ENCODE results near the gene LRRK1.

Gene LRRK1, protein sequence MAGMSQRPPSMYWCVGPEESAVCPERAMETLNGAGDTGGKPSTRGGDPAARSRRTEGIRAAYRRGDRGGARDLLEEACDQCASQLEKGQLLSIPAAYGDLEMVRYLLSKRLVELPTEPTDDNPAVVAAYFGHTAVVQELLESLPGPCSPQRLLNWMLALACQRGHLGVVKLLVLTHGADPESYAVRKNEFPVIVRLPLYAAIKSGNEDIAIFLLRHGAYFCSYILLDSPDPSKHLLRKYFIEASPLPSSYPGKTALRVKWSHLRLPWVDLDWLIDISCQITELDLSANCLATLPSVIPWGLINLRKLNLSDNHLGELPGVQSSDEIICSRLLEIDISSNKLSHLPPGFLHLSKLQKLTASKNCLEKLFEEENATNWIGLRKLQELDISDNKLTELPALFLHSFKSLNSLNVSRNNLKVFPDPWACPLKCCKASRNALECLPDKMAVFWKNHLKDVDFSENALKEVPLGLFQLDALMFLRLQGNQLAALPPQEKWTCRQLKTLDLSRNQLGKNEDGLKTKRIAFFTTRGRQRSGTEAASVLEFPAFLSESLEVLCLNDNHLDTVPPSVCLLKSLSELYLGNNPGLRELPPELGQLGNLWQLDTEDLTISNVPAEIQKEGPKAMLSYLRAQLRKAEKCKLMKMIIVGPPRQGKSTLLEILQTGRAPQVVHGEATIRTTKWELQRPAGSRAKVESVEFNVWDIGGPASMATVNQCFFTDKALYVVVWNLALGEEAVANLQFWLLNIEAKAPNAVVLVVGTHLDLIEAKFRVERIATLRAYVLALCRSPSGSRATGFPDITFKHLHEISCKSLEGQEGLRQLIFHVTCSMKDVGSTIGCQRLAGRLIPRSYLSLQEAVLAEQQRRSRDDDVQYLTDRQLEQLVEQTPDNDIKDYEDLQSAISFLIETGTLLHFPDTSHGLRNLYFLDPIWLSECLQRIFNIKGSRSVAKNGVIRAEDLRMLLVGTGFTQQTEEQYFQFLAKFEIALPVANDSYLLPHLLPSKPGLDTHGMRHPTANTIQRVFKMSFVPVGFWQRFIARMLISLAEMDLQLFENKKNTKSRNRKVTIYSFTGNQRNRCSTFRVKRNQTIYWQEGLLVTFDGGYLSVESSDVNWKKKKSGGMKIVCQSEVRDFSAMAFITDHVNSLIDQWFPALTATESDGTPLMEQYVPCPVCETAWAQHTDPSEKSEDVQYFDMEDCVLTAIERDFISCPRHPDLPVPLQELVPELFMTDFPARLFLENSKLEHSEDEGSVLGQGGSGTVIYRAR (N-terminal part only)

DNA sequence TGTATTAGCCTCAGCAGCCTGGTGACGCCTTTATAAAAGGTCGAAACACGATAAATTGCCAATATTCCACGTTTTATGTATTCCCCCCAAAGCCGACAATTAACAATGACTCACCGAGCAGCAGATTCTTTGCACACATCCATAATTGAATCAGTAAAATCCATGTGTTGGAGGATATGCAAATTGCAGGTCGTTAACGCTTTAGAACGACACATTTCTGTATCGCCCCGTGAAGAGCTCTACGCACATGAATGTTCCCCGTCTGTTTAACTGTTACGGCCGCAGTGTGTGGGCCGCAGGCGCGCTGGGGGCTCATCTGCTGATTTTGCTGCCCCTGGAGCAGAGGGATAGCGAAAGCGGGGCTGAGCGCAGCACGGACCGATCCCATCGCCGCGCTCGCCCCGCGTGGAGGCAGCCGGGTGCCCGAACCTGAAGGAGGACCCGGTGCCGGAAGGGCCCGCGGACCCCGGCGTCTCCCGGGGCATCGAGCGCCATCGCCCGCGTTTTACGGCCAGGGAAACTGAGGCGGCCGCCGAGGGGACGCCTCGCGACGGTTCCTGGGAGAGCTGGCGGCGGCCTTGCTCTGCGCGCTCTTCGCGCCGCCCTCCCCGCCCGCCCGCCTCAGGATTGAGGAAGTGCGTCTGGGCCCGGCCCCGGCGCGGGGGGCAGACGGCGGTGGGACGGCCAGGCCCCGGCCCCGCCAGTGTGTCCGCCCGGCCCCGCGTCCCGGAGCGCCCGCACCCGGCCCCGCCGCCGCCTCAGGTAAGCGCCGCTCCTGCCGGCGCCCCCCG, at the start of gene LRRK1:
LRRK1 (plus strand) TSS at position 668 of the 791 bp plus-strand sequence. CDS start 5,276 bp downstream, outside the sequence.
- H3K4me3 ChIP-seq, result peak within 1 kb of the TSS; percentile 70 to 89 (median 77)
- peak within 1 kb of the TSS; percentile 31 to 95 (median 88) for H3K27ac ChIP-seq

DNA sequence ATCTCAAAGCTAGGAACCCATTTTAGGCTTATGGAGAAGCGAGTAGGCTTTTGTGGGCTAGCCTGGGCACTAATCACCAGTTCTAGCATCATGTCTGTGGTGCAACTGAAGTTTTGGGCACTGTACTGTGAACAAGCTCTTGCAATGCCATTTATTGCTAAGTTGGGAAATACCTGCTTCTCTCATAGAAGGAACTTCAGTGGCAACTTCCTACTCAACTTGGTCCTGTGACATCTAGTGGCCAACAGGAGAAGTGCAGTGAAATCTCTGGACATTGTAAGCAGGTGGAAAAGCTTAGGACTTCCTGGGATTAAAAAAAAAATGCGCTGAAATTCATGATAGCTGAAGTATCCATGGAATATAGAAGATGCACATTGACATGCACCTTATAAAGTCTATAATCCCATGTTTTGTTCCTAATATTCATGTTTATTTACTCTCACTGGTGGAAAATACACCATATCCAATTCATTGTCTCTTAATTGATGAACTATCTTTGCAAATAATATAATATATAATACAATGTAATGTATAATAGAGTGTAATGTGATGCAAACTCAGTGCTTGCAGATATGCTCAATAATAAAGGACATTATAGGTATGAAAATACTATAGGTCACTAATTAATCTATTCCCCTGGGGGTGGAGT, 46.0 kb upstream of the LRRK1 start:
- Histone ChIP-seq H3K27ac (no peak overlapping the region), H3K4me3 (no peak overlapping the region)

DNA sequence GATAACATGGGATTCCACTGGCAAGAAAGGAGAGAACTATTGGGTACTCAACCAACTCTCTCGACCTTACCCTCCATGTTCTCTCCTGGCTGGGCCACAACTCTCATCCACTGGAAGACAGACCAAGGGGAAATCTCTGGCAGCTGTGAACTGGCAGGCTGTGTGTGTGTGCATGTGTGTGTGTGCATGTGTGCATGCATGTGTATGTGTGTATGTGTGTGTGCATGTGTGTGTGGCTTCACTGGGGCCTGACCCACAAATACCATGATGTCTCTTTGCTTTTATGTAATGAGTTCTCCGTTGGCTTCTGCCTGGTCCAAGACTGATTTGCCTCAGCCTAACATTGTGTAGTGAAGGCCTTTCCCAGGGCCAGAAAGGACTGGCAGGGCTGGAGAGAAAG, 43.7 kb upstream of the LRRK1 start:
- H3K4me3 ChIP-seq, result no peak overlapping the region
- H3K27ac ChIP-seq, result no peak overlapping the region

DNA sequence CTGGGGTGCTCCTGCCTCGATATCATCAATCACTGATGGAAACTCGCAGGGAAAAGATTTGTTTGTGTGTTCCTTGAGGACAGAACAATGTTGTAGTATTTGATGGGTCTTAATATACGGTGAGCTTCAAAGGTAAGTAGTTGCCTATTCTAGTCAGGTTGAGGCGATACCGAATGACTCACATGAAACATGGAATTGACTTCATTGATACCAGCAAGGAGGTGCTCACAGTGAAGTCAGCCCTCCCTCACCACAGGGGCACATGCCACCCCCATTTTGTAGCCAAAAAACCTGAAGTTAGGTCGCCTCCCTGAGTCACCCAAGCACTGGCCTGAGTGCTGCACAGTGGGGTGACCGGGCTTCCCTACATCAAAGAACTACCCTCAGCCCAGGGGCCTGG, 43.2 kb upstream of the LRRK1 start:
- Histone ChIP-seq H3K27ac (no peak overlapping the region), H3K4me3 (no peak overlapping the region)

DNA sequence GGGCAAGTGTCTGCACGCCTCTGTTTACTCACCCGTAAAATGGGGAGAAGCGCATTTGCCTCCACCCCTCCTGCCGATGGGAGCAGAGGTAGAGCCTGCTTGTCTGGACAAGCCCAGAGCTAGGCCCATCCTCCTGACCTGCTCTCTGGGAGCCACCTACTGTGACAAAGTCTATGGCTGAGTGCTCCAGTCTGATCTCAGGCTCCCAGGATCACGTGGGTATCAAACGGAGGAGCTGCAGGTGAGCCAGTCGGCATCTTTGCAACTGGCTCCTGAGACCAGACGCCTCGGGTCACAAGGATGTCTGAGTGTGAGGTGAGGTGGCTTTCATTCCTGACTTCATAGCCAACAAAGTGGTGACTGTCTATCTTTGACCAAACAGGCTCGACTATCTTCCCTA, 41.6 kb upstream of the LRRK1 start:
- no peak overlapping the region for H3K27ac ChIP-seq
- H3K4me3 ChIP-seq, result no peak overlapping the region

DNA sequence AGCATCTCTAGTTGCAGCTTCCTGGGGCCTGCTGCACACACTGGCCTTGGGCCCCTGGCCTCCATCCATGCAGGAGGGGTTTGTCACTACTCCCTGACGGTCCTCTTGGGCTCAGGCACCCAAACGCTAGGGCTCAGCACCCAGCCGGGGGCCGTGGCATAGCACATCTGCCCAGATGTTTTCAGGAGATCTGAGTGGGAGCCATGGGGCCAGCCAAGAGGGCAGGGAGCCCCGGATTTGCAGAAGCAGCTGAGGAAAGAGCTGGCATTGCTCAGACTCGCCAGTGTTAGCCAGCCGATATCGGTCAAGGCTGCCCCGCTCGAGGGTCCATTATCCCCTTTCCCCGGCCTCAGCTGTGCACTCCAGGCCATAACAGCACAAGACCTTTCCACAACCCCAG, 41.0 kb upstream of the LRRK1 start:
- no peak overlapping the region for H3K27ac ChIP-seq
- no peak overlapping the region for H3K4me3 ChIP-seq

DNA sequence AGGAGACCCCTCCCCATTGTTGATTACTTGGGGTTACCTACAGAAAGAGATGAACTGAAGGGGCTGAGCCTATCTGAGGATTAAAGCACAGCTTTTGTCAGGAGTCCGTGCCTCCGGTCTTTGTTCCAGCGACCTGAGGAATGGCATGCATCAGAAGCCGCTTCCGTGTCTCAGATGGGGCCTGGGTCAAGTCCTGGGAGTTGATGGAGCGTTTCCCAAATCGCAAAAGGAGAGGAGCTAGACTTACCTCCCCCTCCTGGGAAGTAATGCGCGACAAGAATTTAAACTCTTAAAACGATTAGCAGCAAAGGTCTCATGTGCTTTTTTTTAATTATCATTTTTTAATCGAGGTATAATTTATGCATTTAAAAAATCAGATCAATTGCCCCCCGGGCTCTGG, 40.5 kb upstream of the LRRK1 start:
- H3K4me3 ChIP-seq, result peak overlapping the region; percentile 27 to 51 (median 42)
- H3K27ac ChIP-seq, result no peak overlapping the region

DNA sequence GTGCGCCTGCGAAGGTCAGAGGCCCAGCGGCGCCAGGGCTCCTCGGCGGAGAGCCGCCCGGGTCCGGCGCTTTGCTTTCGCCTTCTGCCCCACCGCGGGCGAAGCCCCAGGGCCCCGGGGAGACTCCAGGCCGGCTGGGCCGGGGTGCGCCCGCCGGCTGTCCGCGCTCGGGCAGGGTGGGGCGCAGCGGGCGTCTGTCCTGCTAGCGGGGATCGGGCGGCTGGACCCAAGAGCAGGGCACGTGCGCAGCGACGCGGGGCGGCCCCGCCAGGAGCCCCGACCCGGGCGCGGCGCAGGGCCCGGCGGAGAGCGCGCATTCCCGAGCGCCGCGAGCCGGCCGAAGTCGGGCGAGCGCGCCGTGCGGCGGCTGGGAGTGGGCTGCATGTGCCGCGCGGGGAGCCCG, 40.1 kb upstream of the LRRK1 start:
- no peak overlapping the region for H3K27ac ChIP-seq
- peak overlapping the region; percentile 27 to 51 (median 42) for H3K4me3 ChIP-seq

DNA sequence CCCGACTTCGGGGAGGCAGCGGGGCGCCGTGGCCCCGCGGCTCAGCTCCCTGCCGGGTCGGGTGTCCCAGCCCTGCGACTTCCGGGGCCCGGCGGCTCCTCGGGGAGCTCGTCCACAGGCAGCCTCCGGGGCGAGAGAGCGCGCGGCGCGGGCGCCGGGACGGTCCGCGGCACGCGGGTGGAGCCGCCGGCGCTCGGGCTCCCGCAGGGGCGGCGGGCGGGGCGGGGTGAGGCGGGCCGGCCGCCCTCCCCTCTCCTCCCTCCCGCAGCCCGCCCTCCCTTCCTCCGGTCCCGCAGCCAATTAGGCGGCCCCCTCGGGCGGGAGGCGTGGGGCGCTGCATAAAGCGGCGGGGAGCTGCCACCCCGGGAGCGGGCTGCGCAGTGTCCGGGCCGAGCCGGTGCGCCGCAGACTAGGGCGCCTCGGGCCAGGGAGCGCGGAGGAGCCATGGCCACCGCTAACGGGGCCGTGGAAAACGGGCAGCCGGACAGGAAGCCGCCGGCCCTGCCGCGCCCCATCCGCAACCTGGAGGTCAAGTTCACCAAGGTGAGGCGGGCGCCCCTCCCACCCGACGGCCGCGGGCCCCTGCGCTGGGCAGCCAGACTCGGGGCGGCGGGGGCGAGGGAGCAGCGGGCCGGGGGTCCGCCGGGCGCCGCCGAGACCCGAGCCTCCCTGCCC, 39.6 kb upstream of the LRRK1 start, which contains the start of gene ALDH1A3:
ALDH1A3 (plus strand) TSS at position 368 of the 675 bp plus-strand sequence; CDS start at position 445, 77 bp downstream.
- peak within 1 kb of the TSS; percentile 27 to 51 (median 42) for H3K4me3 ChIP-seq
- peak within 1 kb of the TSS in 1 of 21 experiments; percentile 3 for H3K27ac ChIP-seq

DNA sequence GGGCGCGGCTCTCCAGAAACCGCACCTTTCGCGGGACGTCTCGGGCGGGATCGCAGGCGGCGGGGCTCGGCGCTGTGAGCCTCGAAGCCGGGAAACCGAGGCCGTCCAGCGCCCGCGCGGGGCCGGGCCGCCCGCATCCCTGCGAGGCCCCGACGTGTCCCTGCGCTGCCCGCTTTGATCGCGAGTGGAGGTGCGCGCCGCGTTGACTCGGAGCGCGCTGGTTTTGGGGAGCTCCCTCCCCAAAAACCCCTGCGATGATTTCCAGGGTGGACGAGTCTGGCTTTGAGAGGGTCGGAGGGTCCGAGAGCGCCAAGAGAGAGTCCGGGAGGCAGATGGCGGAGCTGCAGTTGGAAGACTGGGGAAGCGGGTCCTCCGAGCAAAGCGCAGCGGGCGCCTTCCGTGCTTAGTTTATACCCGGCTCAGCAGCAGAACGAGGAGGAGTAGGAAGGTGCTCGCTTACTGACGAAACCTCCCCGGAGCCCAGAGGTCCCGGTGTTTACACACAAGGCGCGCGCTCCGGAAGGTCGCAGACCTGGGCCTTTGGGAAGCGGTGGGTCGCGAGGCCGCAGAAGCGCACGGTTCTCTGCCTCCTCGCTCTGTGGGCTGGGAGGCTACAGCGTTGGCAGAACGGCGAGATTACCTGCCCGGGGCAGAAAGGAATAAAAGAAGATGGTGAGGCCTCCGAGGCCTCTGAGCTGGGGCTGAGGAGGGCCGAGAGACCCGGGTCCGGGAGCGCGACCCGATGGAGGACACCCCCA, 38.8 kb upstream of the LRRK1 start:
- peak overlapping the region; percentile 27 to 51 (median 42) for H3K4me3 ChIP-seq
- peak overlapping the region in 1 of 21 experiments; percentile 3 for H3K27ac ChIP-seq

DNA sequence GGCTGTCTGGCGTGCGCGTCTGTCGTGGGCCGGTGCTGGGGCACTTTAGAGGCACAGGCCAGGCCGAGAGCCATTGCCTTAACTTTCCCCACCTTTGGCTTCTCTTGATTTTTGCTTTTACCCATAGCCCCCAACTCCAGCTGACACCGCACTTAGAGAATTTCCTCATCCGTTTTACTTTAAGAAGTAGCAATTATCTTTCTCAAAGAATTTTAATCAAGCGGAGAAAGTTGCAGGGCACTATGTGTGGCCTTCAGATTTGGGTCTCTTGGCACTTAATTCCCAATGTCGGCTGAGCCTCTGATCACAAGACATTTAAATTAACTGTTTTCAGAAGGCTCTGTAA, 38.3 kb upstream of the LRRK1 start:
- peak overlapping the region in 3 of 7 experiments; percentile 5 to 42 (median 38) for H3K4me3 ChIP-seq
- no peak overlapping the region for H3K27ac ChIP-seq

DNA sequence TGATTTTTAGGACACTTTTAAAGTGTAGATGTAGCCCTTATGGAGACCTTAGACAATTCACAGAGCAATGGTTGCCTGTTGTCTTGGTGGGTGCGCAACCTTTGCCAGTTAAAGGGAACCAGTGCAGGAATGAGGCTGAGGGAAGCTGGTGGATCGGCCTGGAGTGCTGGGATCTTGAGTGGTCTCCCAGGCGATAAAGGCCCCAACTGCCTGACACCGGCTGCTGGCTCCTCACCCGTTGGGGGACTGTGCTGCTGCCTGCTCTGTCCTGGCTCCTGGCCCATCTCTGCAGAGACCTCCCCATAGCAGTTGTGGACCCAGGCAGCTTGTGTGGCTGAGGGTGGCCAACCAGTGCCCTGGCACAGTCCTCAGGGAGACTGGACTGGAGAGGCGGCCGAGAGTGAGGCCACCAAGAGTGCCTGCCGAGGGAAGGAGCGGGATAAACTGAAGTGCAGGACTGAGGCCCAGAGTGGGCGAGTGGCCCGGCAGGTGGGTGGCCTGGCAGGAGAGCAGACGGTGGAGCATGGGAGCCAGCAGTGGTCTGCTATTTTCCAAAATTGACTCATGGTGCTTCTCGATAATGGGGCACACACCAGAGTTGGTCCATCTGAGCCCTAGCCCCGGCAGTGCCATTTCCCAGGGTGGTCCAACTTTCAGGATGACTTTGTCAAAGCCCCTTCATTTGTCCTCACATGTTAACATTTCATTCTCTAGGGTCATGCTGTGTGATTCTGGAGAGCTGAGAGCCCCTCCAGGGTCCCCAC, 37.4 kb upstream of the LRRK1 start:
- Histone ChIP-seq H3K27ac (no peak overlapping the region), H3K4me3 (peak overlapping the region in 1 of 7 experiments; percentile 0)

DNA sequence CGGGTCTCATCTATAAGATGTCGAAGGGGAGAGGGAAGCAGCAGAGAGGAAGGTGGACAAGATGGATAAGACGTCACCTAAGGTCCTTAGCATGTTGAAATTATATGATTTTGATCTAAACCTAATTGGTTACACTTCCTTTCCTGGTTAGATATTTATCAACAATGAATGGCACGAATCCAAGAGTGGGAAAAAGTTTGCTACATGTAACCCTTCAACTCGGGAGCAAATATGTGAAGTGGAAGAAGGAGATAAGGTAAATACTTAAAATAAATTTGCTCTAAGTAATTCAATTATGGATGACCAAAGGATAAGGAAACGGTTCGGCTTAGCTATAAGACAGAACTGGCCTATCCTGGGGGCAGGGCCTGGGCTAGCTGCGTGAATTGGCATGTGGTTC, 34.0 kb upstream of the LRRK1 start:
- H3K4me3 ChIP-seq, result no peak overlapping the region
- H3K27ac ChIP-seq, result no peak overlapping the region

DNA sequence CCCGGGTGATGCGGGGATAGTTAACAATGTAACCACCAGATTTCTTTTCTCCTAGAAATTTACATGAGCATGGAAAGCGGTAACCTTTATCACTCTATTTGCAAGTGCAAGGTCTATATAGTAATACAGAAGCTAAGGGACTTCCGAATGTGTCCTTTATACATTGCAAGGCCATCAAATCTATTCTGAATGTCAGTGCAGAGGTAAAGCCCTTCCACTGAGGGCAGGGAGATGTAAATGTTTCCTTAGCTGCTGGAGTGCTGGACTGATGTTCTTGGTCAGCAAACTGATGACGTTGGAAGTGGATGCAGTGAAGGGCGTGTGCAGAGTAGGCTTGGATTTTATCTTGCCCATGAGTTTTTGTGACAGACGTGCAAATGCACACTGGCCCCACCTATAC, 33.3 kb upstream of the LRRK1 start:
- Histone ChIP-seq H3K4me3 (no peak overlapping the region), H3K27ac (no peak overlapping the region)

DNA sequence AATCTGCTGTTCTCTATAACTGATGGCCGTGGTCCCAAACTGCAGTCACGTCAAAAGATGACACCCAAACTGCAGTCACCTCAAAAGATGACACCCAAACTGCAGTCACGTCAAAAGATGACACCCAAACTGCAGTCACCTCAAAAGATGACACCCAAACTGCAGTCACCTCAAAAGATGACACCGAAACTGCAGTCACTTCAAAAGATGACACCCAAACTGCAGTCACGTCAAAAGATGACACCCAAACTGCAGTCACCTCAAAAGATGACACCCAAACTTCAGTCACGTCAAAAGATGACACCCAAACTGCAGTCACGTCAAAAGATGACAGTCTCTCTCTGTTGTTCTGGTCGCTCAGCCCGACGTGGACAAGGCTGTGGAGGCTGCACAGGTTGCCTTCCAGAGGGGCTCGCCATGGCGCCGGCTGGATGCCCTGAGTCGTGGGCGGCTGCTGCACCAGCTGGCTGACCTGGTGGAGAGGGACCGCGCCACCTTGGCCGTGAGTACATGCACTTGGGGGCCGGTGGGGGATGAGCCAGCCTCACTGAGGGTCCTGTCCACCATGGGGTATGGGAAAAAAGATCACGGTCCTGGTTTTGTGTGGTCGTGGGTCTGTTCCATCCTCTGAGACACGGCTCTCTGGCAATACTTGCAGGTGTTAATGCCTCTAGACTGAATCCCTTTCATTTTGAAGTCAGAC, 31.8 kb upstream of the LRRK1 start:
- H3K4me3 ChIP-seq, result no peak overlapping the region
- H3K27ac ChIP-seq, result no peak overlapping the region

Measured in skin epidermis (tissue), 12 donors.